Peyer's patch (tissue), 4 donors: ENCODE measurements around the gene SLC35A1. TPM values are rescaled to one million over a fixed set of nuclear protein-coding genes. Genes with fewer than 3 reads are reported as not detected.

Experiments
- DNase-seq, 3 donors: peaks; one replicate each; pipeline ENCODE4 v3.0.0-alpha.2; 2017 to 2019
- H3K27ac ChIP-seq, 4 donors: fragments of 200-600 bp; sonication (generic); one replicate each; pipeline ENCODE4 v1.5.1; 2016 to 2019
- H3K27me3 ChIP-seq, 2 donors: fragments of 200-600 bp; sonication (generic); one replicate each; pipeline ENCODE4 v1.5.1; 2019
- H3K36me3 ChIP-seq, 3 donors: fragments of 200-600 bp; sonication (generic); one replicate each; pipeline ENCODE4 v1.5.1; 2016 to 2019
- H3K4me1 ChIP-seq, 4 donors: fragments of 200-600 bp; sonication (generic); one replicate each; pipeline ENCODE4 v1.5.1; 2016 to 2019
- H3K4me3 ChIP-seq, 4 donors: fragments of 200-600 bp; sonication (generic); 1 replicate in 3 of 4; 2 replicates in 1 of 4; pipeline ENCODE4 v1.5.1; 2016 to 2019; ENCODE audit warnings: mild to moderate bottlenecking in 1 of 4
- H3K9me3 ChIP-seq, 4 donors: fragments of 200-600 bp; sonication (generic); one replicate each; pipeline ENCODE4 v1.5.1; 2016 to 2019; ENCODE audit warnings: mild to moderate bottlenecking in 1 of 4
- POLR2A ChIP-seq, 2 donors: fragments of 450-650 bp; IDR thresholded peaks; one replicate each; pipeline ENCODE4 v1.5.1; 2017; ENCODE audit warnings: antibody characterized with exemption in 2 of 2, mild to moderate bottlenecking in 2 of 2, moderate library complexity in 2 of 2
- small RNA-seq, 2 donors: library from RNA; depleted of rRNA; stranded (forward); fragments of <200 nt; gene quantifications; one replicate each; pipeline ENCODE3, GENCODE V24; 2016
- total RNA-seq, 4 donors: library from RNA; depleted of rRNA; stranded (reverse); fragments of >200 nt; gene quantifications; one replicate each; pipeline ENCODE4 v1.1.0, GENCODE V29; 2016
- TF ChIP-seq, protein P1 (sequence below), 6 experiments: fragments of 450-650 bp in 4 of 6; fragments of 200-600 bp in 2 of 6; sonication (generic) in 1 of 6; IDR thresholded peaks; one replicate each; pipeline ENCODE4 v1.5.1; 2017 to 2019; ENCODE audit warnings: antibody characterized with exemption in 6 of 6, mild to moderate bottlenecking in 3 of 6, moderate library complexity in 1 of 6

Gene SLC35A1
- total RNA-seq, 4 donors from 2014 or later: 3.3 to 20.7 (median 12.4) TPM

DNA sequence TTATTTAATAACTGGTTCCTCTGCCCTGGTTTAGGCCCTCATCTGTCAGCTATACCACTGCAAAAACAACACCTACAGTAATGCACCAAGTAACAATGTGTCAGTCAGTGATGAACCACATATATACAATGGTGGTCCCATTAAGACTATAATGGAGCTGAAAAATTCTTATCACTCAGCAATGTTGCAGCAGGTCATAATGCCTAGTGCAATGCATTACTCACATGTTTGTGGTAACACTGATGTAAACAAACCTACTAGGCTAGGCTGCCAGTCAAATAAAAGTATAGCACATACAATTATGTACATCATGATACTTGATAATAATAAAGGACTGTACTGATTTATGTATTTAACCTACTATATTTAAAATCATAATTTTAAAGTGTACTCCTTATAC, 85.7 kb downstream of the SLC35A1 start:
- Histone ChIP-seq H3K27ac (no peak overlapping the region), H3K9me3 (no peaks in the 10 kb centered on the region), H3K4me3 (no peak overlapping the region), H3K4me1 (no peaks in the 10 kb centered on the region), H3K36me3 (peaks cover 0 to 50% (median 2%) of the 10 kb centered on the region in 3 donors), H3K27me3 (no peaks in the 10 kb centered on the region)
- no peak for TF ChIP-seq POLR2A (IDR thresholded peaks at IDR 0.05)
- TF ChIP-seq, protein P1, sequence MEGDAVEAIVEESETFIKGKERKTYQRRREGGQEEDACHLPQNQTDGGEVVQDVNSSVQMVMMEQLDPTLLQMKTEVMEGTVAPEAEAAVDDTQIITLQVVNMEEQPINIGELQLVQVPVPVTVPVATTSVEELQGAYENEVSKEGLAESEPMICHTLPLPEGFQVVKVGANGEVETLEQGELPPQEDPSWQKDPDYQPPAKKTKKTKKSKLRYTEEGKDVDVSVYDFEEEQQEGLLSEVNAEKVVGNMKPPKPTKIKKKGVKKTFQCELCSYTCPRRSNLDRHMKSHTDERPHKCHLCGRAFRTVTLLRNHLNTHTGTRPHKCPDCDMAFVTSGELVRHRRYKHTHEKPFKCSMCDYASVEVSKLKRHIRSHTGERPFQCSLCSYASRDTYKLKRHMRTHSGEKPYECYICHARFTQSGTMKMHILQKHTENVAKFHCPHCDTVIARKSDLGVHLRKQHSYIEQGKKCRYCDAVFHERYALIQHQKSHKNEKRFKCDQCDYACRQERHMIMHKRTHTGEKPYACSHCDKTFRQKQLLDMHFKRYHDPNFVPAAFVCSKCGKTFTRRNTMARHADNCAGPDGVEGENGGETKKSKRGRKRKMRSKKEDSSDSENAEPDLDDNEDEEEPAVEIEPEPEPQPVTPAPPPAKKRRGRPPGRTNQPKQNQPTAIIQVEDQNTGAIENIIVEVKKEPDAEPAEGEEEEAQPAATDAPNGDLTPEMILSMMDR (IDR thresholded peaks at IDR 0.05): no peak
- DNase-seq: no peak

- Histone ChIP-seq H3K4me1 (no peaks in the 10 kb centered on the region), H3K36me3 (peaks cover 0 to 41% (median 2%) of the 10 kb centered on the region in 3 donors), H3K9me3 (no peaks in the 10 kb centered on the region), H3K27me3 (no peaks in the 10 kb centered on the region), H3K27ac (no peak overlapping the region), H3K4me3 (no peak overlapping the region)
- no peak for TF ChIP-seq POLR2A (IDR thresholded peaks at IDR 0.05)
- TF ChIP-seq, protein P1 (IDR thresholded peaks at IDR 0.05): no peak
- DNase-seq: no peak
These were observed 88.2 kb downstream of the SLC35A1 start for GRCh38 chr6:87561017-87561416.

Small RNAs within 50 kb of the gene (small RNA-seq; reads per million reads assigned to genes)
- gene AL049697.2 (0 reads per million in 2 donors), gene RNU6-444P (0 reads per million in 2 donors)

Other genes with a start within 250 kb of the SLC35A1 start
- gene SMIM8, start 150.4 kb upstream of the SLC35A1 start, total RNA-seq: 10 to 100 TPM in 3 of 4 donors, 1 to 10 TPM in 1; 6.9 to 23.1 (median 12.7) TPM
- not detected for gene GJB7, start 143.7 kb upstream of the SLC35A1 start, total RNA-seq
- gene C6orf163, start 128.2 kb upstream of the SLC35A1 start, total RNA-seq: 10 to 100 TPM in 1 of 4 donors, 1 to 10 TPM in 3; 5.4 to 13.2 (median 7.4) TPM
- gene CFAP206, start 65.0 kb upstream of the SLC35A1 start, total RNA-seq: not detected
- 10 to 100 TPM; 26.4 to 48.5 (median 44.8) TPM for gene RARS2, start 117.0 kb downstream of the SLC35A1 start, total RNA-seq
- gene ORC3, start 117.2 kb downstream of the SLC35A1 start, total RNA-seq: 10 to 100 TPM; 11.2 to 24.8 (median 16.9) TPM
- 10 to 100 TPM; 24.6 to 38.2 (median 28.3) TPM for gene AKIRIN2, start 229.3 kb downstream of the SLC35A1 start, total RNA-seq